ENCODE results near the gene BLM. TPM values are rescaled to one million over a fixed set of nuclear protein-coding genes. Genes with fewer than 3 reads are reported as not detected.
A peak's percentile ranks its signal among the peaks of the same experiment; 100 is the strongest.

Gene BLM
- total and polyA plus RNA-seq, 12 donors = 3.5 to 35.0 (median 7.9) TPM

DNA sequence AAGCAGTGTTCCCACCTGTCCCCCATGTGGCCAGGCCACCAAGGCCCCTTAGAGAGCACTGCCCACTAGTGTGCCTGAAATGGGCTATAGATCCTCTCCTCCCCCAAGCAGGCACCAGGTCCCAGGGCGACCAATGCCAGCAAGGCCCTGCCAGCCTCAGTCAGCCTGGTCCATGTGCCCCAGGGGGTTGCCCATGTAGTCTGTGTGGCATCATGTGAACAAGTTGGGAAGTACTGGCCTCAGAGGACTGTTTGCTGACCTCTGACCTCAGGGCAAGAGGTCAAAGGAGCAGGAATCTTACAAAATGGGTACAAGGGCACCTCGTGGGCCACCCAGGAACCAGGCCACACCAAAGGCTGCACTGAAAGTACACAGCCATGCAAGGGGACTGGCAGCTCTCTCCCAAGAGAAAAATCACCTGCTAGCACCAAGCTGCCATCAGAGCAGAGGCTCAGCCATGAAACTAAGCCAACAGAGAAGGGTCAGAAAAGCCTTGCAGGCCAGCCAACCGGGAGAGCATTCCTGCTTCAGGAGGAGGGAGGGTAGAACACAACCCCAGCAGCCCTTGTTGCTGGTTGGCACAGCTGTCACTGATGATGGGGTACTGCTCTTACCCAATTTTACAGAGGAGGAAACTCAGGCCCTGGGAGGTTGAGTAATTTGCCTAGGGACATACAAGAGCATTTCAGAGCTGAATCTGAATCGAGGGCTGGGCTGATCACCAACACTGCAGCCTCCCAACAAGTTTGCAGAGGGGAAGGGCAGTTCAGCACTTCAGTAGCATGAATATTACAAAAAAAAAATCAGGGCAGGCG, 146.0 kb downstream of the BLM start:
- intact Hi-C loops (cut with DNase I) = loop anchor here in 1 of 10 donors (10.0 kb wide), 1 partner anchor 98 kb away; no protein-coding TSS in a partner anchor
- 66 to 82% methylated on average over 5 of the region's 5 CpGs for WGBS, 2 donors
- TF ChIP-seq, protein P1, sequence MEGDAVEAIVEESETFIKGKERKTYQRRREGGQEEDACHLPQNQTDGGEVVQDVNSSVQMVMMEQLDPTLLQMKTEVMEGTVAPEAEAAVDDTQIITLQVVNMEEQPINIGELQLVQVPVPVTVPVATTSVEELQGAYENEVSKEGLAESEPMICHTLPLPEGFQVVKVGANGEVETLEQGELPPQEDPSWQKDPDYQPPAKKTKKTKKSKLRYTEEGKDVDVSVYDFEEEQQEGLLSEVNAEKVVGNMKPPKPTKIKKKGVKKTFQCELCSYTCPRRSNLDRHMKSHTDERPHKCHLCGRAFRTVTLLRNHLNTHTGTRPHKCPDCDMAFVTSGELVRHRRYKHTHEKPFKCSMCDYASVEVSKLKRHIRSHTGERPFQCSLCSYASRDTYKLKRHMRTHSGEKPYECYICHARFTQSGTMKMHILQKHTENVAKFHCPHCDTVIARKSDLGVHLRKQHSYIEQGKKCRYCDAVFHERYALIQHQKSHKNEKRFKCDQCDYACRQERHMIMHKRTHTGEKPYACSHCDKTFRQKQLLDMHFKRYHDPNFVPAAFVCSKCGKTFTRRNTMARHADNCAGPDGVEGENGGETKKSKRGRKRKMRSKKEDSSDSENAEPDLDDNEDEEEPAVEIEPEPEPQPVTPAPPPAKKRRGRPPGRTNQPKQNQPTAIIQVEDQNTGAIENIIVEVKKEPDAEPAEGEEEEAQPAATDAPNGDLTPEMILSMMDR (IDR thresholded peaks at IDR 0.05) = no peak
- H3K9me3 ChIP-seq = no peaks in the 10 kb centered on the region
- H3K27ac ChIP-seq = peak overlapping the region in 5 of 10 donors; percentile 7 to 59 (median 27)
- H3K36me3 ChIP-seq = no peaks in the 10 kb centered on the region
- H3K4me1 ChIP-seq = peaks cover 3 to 51% (median 16%) of the 10 kb centered on the region in 9 donors
- DNase-seq (no peak), ATAC-seq (peak; percentile 13 to 70 (median 31))
- H3K4me3 ChIP-seq = no peak overlapping the region
- H3K27me3 ChIP-seq = no peaks in the 10 kb centered on the region

DNA sequence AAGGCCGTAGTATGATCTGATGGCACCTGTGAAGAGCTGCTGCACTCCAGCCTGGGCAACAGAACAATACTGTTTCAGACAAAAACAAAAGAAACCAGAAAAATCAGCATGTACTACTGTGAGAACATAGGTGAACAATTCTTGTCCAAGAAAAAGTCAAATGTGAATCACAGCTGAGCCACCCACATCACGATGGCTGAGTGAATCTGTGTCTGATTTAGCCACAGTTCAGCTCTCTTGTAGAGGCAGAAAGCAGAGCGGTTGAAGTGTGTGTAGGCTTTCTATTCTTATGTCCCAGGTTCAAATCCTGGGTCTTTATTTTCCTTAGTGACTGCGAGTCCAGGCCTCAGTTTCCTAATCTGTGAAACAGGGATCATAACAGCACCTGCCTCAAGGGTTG, 146.8 kb downstream of the BLM start:
- Histone ChIP-seq H3K9me3 (no peaks in the 10 kb centered on the region), H3K27ac (peak overlapping the region in 1 of 10 donors; percentile 59), H3K4me3 (no peak overlapping the region), H3K4me1 (peaks cover 5 to 59% (median 24%) of the 10 kb centered on the region in 9 donors), H3K27me3 (no peaks in the 10 kb centered on the region), H3K36me3 (no peaks in the 10 kb centered on the region)
- TF ChIP-seq, protein P1 (IDR thresholded peaks at IDR 0.05) = no peak
- WGBS, 2 donors = 93 to 94% methylated on average over 4 of the region's 4 CpGs
- DNase-seq = no peak
- no peak for ATAC-seq
- intact Hi-C loops (cut with DNase I) = loop anchor here in 1 of 10 donors (10.0 kb wide), 1 partner anchor 99 kb away; no protein-coding TSS in a partner anchor

DNA sequence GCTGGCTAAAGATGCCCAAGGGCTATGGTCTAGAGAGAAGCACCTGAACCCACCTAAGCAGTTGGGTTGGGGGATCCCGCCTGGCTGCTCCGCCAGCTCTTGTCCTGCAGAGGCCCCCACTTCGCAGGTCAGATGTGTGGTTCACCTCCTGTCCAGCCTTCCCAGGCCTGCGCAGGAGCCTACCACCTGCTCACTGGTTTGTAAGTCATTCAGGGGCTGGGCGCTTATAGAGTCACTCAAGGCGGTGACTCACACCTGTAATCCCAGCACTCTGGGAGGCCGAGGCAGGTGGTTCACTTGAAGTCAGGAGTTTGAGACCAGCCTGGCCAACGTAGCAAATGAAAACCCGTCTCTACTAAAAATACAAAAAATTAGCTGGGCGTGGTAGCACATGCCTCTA, 147.4 kb downstream of the BLM start:
- Histone ChIP-seq H3K36me3 (no peaks in the 10 kb centered on the region), H3K27me3 (no peaks in the 10 kb centered on the region), H3K27ac (no peak overlapping the region), H3K4me3 (no peak overlapping the region), H3K9me3 (no peaks in the 10 kb centered on the region), H3K4me1 (peaks cover 6 to 59% (median 28%) of the 10 kb centered on the region in 9 donors)
- DNase-seq (no peak), ATAC-seq (no peak)
- intact Hi-C loops (cut with DNase I) = loop anchor here in 1 of 10 donors (10.0 kb wide), 1 partner anchor 100 kb away; no protein-coding TSS in a partner anchor
- WGBS, 2 donors = 95 to 96% methylated on average over 10 of the region's 10 CpGs
- TF ChIP-seq, protein P1 (IDR thresholded peaks at IDR 0.05) = no peak

DNA sequence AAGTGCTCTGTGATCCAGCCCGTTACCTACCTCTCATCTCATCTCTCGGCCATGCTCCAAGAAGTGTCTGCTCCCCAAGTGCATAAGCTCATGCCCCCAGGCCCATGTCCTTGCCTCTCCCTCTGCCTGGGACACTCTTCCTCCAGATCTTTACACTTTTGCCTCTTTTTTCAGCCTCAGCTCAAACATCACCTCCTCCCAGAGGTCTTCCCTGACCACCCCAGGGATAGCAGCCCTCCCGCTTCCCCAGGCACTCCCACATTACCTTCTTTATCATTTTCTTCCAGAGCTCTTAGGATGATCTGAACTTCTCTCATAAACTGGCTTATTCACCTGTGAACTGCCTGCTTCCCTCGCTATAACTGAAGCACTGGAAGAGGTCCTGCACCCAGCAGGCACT, 148.6 kb downstream of the BLM start:
- DNase-seq = no peak
- no peaks in the 10 kb centered on the region for H3K36me3 ChIP-seq
- 95 to 97% methylated on average over 4 of the region's 4 CpGs for WGBS, 2 donors
- ATAC-seq = no peak
- intact Hi-C loops (cut with DNase I) = loop anchor here in 2 of 10 donors (5.0 to 10.0 kb wide), 2 partner anchors 53 to 101 kb away; no protein-coding TSS in a partner anchor
- H3K4me3 ChIP-seq = no peak overlapping the region
- no peak overlapping the region for H3K27ac ChIP-seq
- TF ChIP-seq, protein P1 (IDR thresholded peaks at IDR 0.05) = no peak
- no peaks in the 10 kb centered on the region for H3K9me3 ChIP-seq
- H3K27me3 ChIP-seq = no peaks in the 10 kb centered on the region
- peaks cover 6 to 59% (median 32%) of the 10 kb centered on the region in 9 donors for H3K4me1 ChIP-seq

Other genes starting within 250 kb of the BLM start
- 10 to 100 TPM; 25.1 to 34.9 (median 29.4) TPM for gene CRTC3, start 187.4 kb upstream of the BLM start, total RNA-seq
- 10 to 100 TPM; 11.5 to 12.8 TPM for gene CRTC3, start 187.4 kb upstream of the BLM start, polyA plus RNA-seq
- gene FURIN, start 151.2 kb downstream of the BLM start, total RNA-seq = 10 to 100 TPM; 35.1 to 82.5 (median 40.9) TPM
- gene FURIN, start 151.2 kb downstream of the BLM start, polyA plus RNA-seq = 10 to 100 TPM; 29.5 to 77.1 TPM
- 10 to 100 TPM in 8 of 10 donors, 1 to 10 TPM in 2; 8.6 to 27.7 (median 11.5) TPM for gene FES, start 167.2 kb downstream of the BLM start, total RNA-seq
- gene FES, start 167.2 kb downstream of the BLM start, polyA plus RNA-seq = 10 to 100 TPM; 17.7 to 23.3 TPM
- 100 to 1,000 TPM in 4 of 10 donors, 10 to 100 TPM in 6; 78.3 to 157 (median 98.1) TPM for gene MAN2A2, start 186.0 kb downstream of the BLM start, total RNA-seq
- 10 to 100 TPM; 24.8 to 84.5 TPM for gene MAN2A2, start 186.0 kb downstream of the BLM start, polyA plus RNA-seq
- gene HDDC3, start 215.2 kb downstream of the BLM start, total RNA-seq = 10 to 100 TPM; 10.7 to 18.2 (median 14.6) TPM
- gene HDDC3, start 215.2 kb downstream of the BLM start, polyA plus RNA-seq = 10 to 100 TPM; 15.3 to 18.0 TPM
- 10 to 100 TPM; 19.2 to 28.0 (median 24.7) TPM for gene UNC45A, start 217.9 kb downstream of the BLM start, total RNA-seq
- 10 to 100 TPM; 26.0 to 26.4 TPM for gene UNC45A, start 217.9 kb downstream of the BLM start, polyA plus RNA-seq
- gene RCCD1, start 237.5 kb downstream of the BLM start, total RNA-seq = 10 to 100 TPM in 1 of 10 donors, 1 to 10 TPM in 9; 5.5 to 11.8 (median 7.6) TPM
- 1 to 10 TPM; 6.0 to 8.3 TPM for gene RCCD1, start 237.5 kb downstream of the BLM start, polyA plus RNA-seq

Data from heart right ventricle (tissue), 16 donors.